Fibroblast of villous mesenchyme (primary cell): ENCODE results near the gene PIK3AP1. TPM values are rescaled to one million over a fixed set of nuclear protein-coding genes. Genes with fewer than 3 reads are reported as not detected.

Source experiments
- DNase-seq: peaks from one replicate; pipeline ENCODE4 v3.0.0-alpha.2; 2010; ENCODE audit warnings: low read depth
- H3K4me3 ChIP-seq: 2 replicates; pipeline ENCODE4 v1.5.1; 2011; ENCODE audit warnings: low read depth, mild to moderate bottlenecking, low read length
- total RNA-seq: library from RNA; depleted of rRNA; stranded (reverse); fragments of >200 nt; gene quantifications from 2 replicates; pipeline ENCODE4 v1.2.3, GENCODE V29; 2012
- TF ChIP-seq, protein P1 (sequence below): IDR thresholded peaks from 2 replicates; pipeline ENCODE4 v1.5.1; 2012; ENCODE audit warnings: low read depth, mild to moderate bottlenecking, low read length; ENCODE audit not compliant: insufficient read depth

The PIK3AP1 gene
- total RNA-seq, 1 donor = not detected

GRCh38 chr10:96696845-96697425, 23.4 kb downstream of the PIK3AP1 start:
- TF ChIP-seq, protein P1, sequence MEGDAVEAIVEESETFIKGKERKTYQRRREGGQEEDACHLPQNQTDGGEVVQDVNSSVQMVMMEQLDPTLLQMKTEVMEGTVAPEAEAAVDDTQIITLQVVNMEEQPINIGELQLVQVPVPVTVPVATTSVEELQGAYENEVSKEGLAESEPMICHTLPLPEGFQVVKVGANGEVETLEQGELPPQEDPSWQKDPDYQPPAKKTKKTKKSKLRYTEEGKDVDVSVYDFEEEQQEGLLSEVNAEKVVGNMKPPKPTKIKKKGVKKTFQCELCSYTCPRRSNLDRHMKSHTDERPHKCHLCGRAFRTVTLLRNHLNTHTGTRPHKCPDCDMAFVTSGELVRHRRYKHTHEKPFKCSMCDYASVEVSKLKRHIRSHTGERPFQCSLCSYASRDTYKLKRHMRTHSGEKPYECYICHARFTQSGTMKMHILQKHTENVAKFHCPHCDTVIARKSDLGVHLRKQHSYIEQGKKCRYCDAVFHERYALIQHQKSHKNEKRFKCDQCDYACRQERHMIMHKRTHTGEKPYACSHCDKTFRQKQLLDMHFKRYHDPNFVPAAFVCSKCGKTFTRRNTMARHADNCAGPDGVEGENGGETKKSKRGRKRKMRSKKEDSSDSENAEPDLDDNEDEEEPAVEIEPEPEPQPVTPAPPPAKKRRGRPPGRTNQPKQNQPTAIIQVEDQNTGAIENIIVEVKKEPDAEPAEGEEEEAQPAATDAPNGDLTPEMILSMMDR = no peak
- no peak for DNase-seq
- H3K4me3 ChIP-seq = no peak overlapping the region

DNA sequence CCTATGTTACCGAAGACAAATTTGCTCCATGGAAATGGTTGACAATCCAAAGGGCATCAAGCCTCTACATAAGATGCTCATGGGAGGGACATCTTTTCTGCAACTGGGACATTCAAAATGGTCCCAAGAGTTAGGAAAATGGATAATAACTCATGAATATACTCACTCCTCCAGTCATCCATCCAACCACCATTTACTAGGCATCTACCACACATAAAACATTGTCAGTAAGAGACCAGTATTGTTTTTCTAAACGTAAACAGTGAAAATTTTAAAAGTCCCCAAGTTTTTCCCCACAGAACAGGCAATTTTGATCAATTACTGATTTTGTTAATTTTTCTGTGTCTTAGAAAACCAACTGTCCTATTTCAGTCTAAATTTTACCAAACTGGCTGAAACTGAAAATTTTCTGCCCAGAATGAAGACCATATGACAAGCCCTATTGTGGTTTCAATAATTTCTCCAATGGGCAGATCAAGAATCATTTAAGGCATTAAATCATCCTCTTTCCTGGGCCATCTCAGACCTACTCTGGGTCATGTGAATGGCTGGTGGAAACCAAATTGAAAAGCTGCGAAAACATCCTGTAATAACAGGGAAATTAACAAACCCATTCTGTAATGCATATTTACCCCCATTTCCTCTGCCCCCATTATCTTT, 24.2 kb downstream of the PIK3AP1 start:
- DNase-seq = no peak
- TF ChIP-seq, protein P1 = no peak
- H3K4me3 ChIP-seq = no peak overlapping the region

DNA sequence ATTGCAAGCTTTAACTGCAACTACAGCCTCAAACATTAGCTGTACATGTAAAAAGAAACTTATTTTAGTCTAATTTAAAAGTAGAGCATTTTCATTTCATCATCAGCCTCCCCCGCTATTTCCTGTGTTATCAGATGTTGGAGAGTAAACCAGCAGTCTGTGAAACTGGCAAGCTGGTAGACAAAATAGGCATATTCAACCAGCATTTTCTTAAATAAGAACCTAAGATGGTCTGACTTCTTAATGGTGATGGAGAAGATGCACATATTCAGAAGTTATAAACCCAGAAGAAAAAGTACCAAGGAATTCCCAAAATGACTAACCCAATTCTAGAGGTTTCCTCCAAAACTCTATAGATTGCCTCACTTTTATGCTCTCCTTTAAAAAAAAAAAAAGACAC, 24.9 kb downstream of the PIK3AP1 start:
- TF ChIP-seq, protein P1 = no peak
- DNase-seq = peak; percentile 12
- H3K4me3 ChIP-seq = no peak overlapping the region

- DNase-seq = no peak
- no peak overlapping the region for H3K4me3 ChIP-seq
- TF ChIP-seq, protein P1 = no peak
These were observed 26.9 kb downstream of the PIK3AP1 start for GRCh38 chr10:96693431-96693830.

DNA sequence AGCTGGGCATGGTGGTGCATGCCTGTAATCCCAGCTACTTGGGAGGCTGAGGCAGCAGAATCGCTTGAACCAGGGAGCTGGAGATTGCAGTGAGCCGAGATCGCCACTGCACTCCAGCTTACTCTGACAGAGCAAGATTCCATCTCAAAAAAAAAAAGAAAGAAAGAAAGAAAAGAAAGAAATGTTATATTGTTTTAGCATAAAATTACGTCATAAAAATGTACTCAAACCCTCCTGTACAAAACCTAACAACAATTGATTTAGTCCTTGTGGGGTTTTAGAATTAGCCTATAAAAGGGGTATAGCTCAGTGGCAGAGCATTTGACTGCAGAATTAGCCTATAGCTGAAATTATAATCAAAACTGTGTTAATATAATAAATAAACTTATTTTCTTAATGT, 27.9 kb downstream of the PIK3AP1 start:
- TF ChIP-seq, protein P1 = no peak
- H3K4me3 ChIP-seq = no peak overlapping the region
- DNase-seq = no peak

GRCh38 chr10:96691761-96692160, 28.6 kb downstream of the PIK3AP1 start:
- TF ChIP-seq, protein P1 = no peak
- no peak overlapping the region for H3K4me3 ChIP-seq
- DNase-seq = no peak
